ENCODE data around the gene CALML3.

DNA sequence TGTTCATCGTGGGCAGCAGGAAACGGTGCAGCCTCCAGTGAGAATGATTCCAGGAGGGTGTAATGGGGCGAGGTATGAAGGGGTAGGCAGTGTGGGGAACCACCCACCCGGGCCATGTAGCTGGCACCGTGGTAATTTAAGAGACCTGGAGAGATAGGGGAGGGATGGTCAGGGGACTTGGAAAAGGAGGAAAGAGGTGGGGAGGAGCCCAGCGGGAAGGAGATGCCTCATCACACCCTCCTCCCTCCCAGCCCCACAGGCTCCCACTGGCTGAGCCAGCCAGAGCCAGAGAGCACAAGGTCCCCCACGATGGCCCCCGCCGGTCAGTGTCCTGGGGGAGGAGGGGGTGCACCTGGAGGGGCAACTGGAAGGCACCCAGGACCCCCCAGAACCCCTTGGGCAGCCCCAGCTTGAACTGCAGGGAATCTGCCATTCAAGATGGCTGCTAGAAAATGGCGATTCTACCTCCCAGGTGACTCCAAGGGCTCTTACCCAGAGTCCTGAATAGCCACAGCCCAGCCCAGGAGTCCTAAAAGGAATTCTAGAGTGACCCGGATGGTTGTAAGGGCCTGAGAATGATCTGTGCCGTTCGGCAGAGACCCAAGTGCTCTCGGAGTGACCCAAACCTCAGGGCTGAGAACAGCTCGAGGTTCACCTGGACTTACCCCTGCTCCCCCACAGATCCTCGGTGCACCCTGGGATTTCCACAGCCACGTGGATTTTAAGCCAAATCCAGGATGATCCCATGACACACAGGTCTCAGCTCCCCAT, 28.8 kb downstream of the CALML3 start:
- TF ChIP-seq, protein P1, sequence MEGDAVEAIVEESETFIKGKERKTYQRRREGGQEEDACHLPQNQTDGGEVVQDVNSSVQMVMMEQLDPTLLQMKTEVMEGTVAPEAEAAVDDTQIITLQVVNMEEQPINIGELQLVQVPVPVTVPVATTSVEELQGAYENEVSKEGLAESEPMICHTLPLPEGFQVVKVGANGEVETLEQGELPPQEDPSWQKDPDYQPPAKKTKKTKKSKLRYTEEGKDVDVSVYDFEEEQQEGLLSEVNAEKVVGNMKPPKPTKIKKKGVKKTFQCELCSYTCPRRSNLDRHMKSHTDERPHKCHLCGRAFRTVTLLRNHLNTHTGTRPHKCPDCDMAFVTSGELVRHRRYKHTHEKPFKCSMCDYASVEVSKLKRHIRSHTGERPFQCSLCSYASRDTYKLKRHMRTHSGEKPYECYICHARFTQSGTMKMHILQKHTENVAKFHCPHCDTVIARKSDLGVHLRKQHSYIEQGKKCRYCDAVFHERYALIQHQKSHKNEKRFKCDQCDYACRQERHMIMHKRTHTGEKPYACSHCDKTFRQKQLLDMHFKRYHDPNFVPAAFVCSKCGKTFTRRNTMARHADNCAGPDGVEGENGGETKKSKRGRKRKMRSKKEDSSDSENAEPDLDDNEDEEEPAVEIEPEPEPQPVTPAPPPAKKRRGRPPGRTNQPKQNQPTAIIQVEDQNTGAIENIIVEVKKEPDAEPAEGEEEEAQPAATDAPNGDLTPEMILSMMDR (conservative IDR thresholded peaks at IDR 0.05): no peak
- no peak for TF ChIP-seq ZFX (IDR thresholded peaks at IDR 0.05)
